HL-60/S4 treated with phorbol 12-myristate 13-acetate at 8.2 ng/mL for 4 days and 3 days (cell line): ENCODE measurements around the gene PACS2.
"Not testable (repeated sequence)": the region's sequence is repeated elsewhere in the genome, so short reads cannot be mapped to it uniquely, and the experiment has no call there.

Experiments used
- in situ Hi-C: fragments of 300-500 bp; cut with MboI; formaldehyde crosslinking; loops from 2 replicates; pipeline ENCODE4 v1.15.0; 2022; ENCODE audit warnings: low sequenced_read_pairs

The PACS2 gene

DNA sequence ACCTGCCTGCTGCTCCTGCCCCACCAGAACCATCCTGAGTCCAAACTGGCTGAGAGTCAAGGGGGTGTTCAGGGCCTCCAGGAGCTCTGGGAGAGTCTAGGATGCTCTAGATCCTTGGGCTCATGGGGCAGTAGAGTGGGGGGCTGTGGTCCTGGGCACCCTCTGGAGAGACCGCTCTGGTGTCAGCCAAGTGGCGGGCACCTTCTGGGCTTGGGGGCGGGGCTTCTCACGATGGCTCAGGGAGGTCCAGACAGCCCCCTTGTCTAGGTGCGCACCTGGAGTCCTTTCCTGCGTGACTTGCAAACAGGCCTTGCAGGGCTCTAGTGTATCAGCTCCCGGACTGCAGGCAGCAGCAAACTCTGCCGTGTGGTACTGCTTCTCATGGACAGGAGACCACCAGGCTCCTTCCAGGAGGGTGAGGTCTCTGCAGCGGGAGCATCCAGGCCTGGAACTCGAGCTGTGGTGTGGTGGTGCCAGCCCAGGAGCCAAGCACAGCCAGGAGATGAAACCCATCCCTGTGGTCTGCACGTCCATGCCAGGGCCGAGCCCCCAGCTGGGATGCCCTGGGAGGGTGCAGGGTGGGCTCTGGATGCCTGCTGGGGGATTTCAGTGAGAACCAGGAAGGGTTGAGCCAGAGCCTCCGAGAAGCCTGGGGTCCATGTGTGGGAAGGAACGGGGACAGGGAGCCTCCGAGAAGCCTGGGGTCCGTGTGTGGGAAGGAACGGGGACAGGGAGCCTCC is 15.0 kb downstream of the PACS2 start:
- in situ Hi-C loops = no loop called here

DNA sequence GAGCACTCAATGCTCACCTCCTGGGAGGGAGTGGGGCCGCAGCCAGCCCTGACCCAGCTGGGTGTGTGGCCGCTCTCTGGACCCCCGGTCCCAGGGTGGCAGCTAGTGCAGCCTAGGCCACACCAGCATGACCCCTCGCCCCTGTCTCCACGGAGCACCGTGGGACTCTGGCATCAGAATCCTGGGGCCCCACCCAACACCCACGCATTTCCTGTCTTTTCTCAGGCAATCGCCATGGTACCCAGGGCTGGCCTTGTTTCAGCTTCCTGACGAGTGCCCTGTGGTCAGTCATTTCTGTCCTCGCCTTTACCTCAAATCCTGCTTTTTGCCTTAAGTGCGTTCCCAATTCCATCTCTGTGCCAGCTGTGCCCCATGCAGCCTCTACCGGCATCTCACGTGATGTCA is 15.9 kb downstream of the PACS2 start:
- in situ Hi-C loops = no loop called here

- in situ Hi-C loops = no loop called here
Observed at GRCh38 chr14:105331575-105332349, 17.2 kb downstream of the PACS2 start.

DNA sequence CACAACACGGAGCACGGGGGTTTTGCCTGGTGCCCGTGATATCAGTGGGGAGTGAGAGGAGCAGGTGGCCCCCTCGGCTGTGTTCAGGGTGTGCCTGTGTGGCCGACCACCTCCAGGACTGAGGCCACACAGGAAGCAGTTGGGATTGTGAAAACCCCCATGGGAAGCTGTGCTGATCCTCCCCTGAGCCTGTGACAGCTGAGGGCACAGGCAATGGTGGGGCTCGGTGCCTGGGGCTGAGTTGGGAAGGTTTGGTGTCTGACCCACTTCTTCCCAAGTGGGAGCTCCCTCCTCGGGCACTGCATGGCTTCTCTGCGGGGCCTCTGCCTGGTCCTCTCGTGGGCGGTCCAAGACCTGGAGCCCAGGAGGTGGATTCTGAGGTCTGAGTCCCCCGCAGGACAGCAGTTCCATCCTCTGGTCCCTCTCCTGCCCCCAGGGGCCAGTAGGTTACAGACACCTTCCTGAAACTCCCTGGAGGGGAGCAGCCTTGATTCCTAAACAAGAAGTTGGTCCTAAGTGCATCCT is 17.9 kb downstream of the PACS2 start:
- in situ Hi-C loops = no loop called here

GRCh38 chr14:105333020-105333490 is 18.5 kb downstream of the PACS2 start:
- in situ Hi-C loops = no loop called here

DNA sequence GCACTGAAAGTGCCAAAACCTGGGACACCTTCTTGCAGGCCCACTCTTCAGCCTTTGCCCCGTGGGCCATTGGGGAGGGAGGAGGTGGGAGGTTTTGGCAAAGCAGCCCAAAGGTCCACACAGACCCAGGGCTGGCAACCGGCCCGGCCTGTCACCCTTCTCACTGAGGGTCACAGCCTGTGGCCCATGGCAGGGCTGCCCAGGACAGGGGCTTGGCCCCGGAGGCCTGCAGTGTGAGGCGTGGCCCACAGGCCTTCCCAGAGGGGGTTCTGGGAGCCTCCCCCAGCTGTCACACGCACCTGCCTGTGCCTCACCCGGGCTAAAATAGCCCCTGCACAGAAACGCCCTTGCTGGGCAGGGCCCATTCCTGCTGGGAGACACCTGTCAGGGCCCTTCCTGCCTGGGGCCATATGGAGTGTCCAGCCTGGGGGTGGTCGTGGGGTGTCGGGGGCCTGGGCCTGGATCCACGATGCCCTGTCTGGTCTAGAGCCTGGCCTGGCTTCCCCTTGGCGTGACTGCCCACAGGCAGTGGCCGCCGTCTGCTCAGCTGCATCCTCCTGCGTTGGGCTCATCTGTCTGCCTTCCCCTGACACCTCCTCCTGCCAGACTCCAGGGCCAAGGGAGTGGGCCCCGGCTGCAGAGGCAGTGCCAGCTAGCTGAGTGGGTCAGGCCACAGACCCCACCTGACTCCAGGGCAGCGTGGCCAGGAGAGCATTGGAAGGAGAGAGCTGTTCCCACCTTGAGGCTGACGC is 19.2 kb downstream of the PACS2 start:
- in situ Hi-C loops = no loop called here

- in situ Hi-C loops = no loop called here
Observed at GRCh38 chr14:105334383-105335230, 20.1 kb downstream of the PACS2 start.

DNA sequence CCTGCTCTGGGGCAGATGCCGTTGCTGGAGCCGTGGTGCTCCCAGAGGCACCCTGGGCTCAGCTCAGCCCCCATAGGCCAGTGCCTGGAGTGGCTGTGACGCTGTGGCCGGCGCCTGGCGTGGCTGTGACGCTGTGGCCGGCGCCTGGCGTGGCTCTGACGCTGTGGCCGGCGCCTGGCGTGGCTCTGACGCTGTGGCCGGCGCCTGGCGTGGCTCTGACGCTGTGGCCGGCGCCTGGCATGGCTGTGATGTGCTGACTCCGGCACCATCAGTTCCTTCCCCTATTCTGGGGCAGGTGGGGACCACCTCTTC is 20.6 kb downstream of the PACS2 start:
- in situ Hi-C loops = not testable (repeated sequence)

DNA sequence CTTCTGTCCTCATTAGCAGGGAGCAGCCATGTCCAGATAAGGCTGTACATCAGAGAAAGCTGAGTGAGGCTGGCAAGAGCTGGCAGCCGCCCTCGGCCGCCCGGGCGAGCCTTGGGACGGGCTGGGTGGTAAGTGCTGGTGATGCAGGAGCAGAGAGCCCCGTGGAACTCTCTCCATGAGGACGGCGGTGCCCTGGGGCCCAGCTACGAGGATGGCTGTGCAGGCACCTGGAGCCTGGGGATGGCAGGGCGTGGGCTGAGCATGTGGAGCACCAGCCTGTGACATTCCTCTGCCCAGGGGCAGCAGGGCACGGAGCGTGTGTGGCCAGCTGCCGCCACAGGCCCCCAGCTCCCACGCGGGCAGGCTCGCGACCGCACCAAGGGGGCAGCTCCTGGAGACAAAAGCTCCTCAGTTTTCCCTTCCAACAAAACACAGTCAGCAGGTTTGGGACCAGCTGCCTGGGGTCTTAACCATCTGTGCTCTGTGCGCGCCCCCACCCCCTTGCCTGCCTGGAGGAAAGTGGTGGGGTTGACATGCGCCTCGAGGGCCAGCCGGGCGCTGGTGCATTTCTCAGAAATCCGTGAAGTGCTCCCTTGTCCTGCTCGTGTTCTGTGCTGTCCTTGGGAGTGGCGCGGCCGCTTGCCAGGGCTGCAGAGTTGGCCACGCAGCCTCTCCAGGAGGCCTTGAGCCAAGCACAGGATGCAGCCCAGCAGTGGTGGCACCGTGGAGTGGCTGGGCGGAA is 21.4 kb downstream of the PACS2 start:
- in situ Hi-C loops = no loop called here

DNA sequence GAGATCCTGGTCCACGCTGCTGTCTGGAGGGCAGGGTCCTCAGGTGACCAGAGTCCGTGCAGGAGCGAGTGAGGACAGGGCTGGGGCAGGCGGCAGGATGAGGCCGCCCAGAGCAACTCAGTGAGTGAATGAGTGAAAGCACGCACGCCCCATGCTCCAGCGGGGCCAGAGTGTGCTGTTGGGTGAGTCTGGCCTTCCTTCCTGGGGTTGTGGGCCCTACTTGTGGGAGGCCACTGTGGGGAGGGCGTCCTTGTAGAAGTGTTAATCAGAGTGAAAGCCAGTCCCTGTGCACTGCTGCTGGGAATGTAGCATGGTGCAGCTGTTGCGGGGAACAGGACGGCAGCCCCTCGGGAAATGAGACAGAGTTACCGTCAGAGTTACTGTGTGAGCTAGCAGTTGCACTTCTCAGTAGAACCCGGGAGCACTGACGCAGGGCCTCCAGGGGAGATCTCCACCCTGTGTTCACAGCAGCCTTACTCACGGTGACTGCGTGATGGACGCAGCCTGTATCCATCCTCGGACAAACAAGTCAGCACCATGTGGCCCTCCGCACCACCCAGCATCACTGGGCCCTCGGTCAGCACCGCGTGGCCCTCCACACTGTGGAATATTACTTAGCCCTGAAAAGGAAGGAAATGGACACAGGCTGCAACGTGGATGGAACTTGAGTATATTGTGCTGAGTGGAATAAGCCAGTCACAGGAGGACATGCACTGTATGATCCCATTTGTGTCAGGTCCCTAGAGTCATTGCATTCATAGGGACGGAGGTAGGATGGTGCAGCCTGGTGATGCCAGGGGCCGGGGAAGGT is 22.1 kb downstream of the PACS2 start:
- in situ Hi-C loops = no loop called here

- in situ Hi-C loops = no loop called here
Observed at GRCh38 chr14:105337433-105337832, 22.9 kb downstream of the PACS2 start.

GRCh38 chr14:105337966-105338741 is 23.6 kb downstream of the PACS2 start:
- in situ Hi-C loops = no loop called here

DNA sequence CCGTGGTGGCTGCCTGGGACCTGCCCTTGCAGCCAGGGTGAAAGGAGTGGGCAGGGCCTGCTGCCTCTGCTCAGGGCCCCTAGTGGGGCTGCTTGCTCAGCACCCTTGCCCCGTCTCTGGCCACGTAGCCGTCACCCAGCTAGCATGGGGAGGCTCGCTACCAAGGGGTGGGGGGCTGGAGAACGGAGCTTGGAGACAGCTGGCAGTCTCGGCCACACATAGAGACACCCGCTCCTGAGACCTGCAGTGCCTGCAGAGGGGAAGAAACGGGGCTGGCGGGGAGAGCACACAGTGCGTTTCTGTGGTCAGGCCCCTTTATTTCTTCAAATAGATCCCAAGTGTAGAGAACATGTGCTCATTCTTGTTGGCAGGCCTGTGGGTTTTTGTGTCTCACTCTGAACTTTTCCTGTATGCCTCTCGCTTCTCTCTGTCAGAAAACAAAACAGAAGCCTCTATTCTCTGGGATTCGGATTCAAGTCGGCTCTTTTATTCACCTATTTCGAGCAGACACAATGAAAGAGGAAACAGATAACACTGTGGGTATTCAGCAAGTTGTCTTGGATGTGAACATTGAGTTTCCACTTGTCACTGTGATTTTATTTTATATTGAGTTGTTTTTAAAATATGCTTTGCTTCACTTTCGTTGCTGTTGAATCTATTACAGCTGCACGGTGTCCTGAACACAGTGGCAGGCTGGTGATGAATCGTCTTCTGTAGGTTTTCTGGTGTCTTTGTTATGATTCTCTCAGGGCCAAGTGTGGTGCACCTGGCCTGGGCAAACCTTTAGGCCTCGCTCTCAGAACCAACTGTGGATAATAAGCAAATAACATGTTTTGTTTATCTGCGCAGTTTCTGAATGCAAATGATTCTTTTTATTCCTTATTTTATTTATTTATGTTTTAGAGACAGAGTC is 26.5 kb downstream of the PACS2 start:
- in situ Hi-C loops = no loop called here

DNA sequence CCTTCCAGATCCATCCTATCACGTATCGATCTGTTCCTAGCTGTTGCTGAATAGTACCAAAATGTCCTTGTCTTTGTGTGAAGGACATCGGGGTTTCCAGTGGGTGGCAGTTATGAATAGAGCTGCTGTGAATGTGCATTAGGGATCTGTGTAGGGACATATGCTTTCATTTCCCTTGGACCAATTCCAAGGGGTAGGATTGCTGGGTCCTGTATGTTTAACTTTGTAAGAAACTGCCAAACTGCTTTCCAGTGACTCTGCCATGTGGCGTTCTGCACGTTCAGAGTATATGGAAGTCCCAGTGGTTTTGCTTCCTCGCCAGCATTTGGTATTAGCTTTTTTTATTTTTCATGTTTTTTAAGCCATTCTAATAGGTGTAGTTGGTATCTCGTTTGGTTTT is 28.6 kb downstream of the PACS2 start:
- in situ Hi-C loops = no loop called here

GRCh38 chr14:105346200-105346533 is 31.6 kb downstream of the PACS2 start:
- in situ Hi-C loops = no loop called here

GRCh38 chr14:105346876-105347586 is 32.5 kb downstream of the PACS2 start:
- in situ Hi-C loops = no loop called here

DNA sequence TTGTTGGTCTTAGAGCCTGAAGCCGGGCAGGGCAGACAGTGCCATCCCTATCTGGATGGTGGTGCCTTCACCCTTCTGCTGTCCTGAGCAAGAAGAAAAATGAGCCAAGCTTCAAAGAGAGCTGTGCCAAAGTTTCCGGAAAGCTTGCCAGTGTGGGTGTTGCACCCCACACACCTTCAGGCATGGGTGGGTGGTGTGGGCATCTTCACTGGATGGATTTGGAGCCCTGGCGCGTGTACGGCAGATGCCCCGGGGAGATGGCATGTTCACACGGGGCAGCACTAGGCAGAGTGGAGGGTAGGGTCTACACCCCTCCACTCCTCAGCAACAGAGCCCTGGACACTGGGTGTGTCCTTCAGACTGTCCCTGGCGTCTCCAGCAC is 33.0 kb downstream of the PACS2 start:
- in situ Hi-C loops = no loop called here
